B cell (primary cell): ENCODE data around the gene SIRT7. TPM values are rescaled to one million over a fixed set of nuclear protein-coding genes. Genes with fewer than 3 reads are reported as not detected.

Source experiments
- ATAC-seq: fragments of 200-7000 bp; cut with Tn5 transposase; one replicate; pipeline ENCODE4 v1.10.0; 2021; ENCODE audit warnings: low read depth, mild to moderate bottlenecking, moderate number of reproducible peaks, moderate library complexity
- CTCF ChIA-PET: fragments of 350-600 bp; sonication (Branson Sonifier 250); formaldehyde crosslinking; loops from one replicate; lab custom pipeline; 2021; ENCODE audit warnings: antibody characterized with exemption, inconsistent platforms; lab: Charles Lee
- POLR2A ChIA-PET: fragments of 350-600 bp; sonication (Branson Sonifier 250); formaldehyde crosslinking; loops from one replicate; lab custom pipeline; 2021; ENCODE audit warnings: antibody characterized with exemption; lab: Charles Lee
- DNase-seq: peaks from one replicate; pipeline ENCODE4 v3.0.0; 2013
- H2AFZ ChIP-seq: 2 replicates; pipeline ENCODE4 v1.6.1; 2012; ENCODE audit warnings: mild to moderate bottlenecking, low read depth, low read length; ENCODE audit not compliant: insufficient read depth, poor library complexity, severe bottlenecking
- H3K27ac ChIP-seq, 2 donors: 1 replicate in 1 of 2; 2 replicates in 1 of 2; pipeline ENCODE4 v1.5.1; 2012 to 2013; ENCODE audit warnings: low read length in 2 of 2, mild to moderate bottlenecking in 2 of 2, moderate library complexity in 1 of 2
- H3K27me3 ChIP-seq, 4 experiments: fragments of 200-600 bp in 1 of 4; sonication (generic) in 1 of 4; replicated peaks in 1 of 4; 1 replicate in 2 of 4; 2 replicates in 2 of 4; pipeline versions ENCODE4 v1.6.1 to v1.7.0; 2013 to 2016; ENCODE audit warnings: low read length in 3 of 4, mild to moderate bottlenecking in 2 of 4, mixed read lengths in 1 of 4, moderate library complexity in 1 of 4; ENCODE audit not compliant: insufficient read depth in 4 of 4, control insufficient read depth in 3 of 4; ENCODE audit errors: control extremely low read depth in 1 of 4
- H3K36me3 ChIP-seq, 2 experiments: replicated peaks in 1 of 2; 1 replicate in 1 of 2; 2 replicates in 1 of 2; pipeline versions ENCODE4 v1.6.1 to v1.7.1; 2013; ENCODE audit warnings: low read length in 1 of 2; ENCODE audit not compliant: insufficient read depth in 2 of 2, control insufficient read depth in 1 of 2; ENCODE audit errors: control extremely low read depth in 1 of 2, extremely low read depth in 1 of 2
- H3K4me1 ChIP-seq, 2 donors: fragments of 200-600 bp in 1 of 2; sonication (generic) in 1 of 2; 1 replicate in 1 of 2; 2 replicates in 1 of 2; pipeline versions ENCODE4 v1.5.1 to v1.6.1; 2013 to 2017; ENCODE audit warnings: low read length in 2 of 2; ENCODE audit not compliant: control insufficient read depth in 2 of 2, insufficient read depth in 2 of 2
- H3K4me2 ChIP-seq: replicated peaks from 2 replicates; pipeline ENCODE3; 2012; ENCODE audit warnings: mild to moderate bottlenecking, low read depth, low read length; ENCODE audit not compliant: poor library complexity, severe bottlenecking
- H3K4me3 ChIP-seq, 5 experiments: fragments of 200-600 bp in 1 of 5; sonication (generic) in 1 of 5; 1 replicate in 3 of 5; 2 replicates in 2 of 5; pipeline versions ENCODE4 v1.5.1 to v1.7.0; 2011 to 2016; ENCODE audit warnings: low read length in 4 of 5, mild to moderate bottlenecking in 4 of 5, low read depth in 2 of 5, control low read depth in 1 of 5, moderate library complexity in 1 of 5; ENCODE audit not compliant: insufficient read depth in 1 of 5; ENCODE audit errors: control extremely low read depth in 1 of 5, extremely low read depth in 1 of 5
- H3K79me2 ChIP-seq: fragments of 200-600 bp; sonication (generic); one replicate; pipeline ENCODE4 v1.6.0; 2016; ENCODE audit warnings: low read length; ENCODE audit not compliant: control insufficient read depth, insufficient read depth
- H3K9ac ChIP-seq: fragments of 200-600 bp; sonication (generic); 2 replicates; pipeline ENCODE4 v1.6.1; 2017; ENCODE audit warnings: mild to moderate bottlenecking, low read length, moderate library complexity
- H3K9me3 ChIP-seq, 3 donors: one replicate each; pipeline versions ENCODE4 v1.6.1 to v1.7.1; 2013; ENCODE audit warnings: low read length in 2 of 3; ENCODE audit not compliant: control insufficient read depth in 2 of 3, insufficient read depth in 1 of 3; ENCODE audit errors: control extremely low read depth in 1 of 3
- H4K20me1 ChIP-seq: 2 replicates; pipeline ENCODE4 v1.6.0; 2012; ENCODE audit warnings: mild to moderate bottlenecking, low read length; ENCODE audit not compliant: insufficient read depth, control insufficient read depth, poor library complexity, severe bottlenecking
- H3K27ac Mint-ChIP-seq: one replicate; pipeline ENCODE4 v1.8.0; 2021; ENCODE audit warnings: mixed read lengths
- H3K27me3 Mint-ChIP-seq: one replicate; pipeline ENCODE4 v1.8.0; 2021; ENCODE audit warnings: mixed read lengths
- H3K4me1 Mint-ChIP-seq: one replicate; pipeline ENCODE4 v1.8.0; 2021; ENCODE audit warnings: mixed read lengths
- H3K4me3 Mint-ChIP-seq: one replicate; pipeline ENCODE4 v1.8.0; 2021; ENCODE audit warnings: mixed read lengths
- H3K9me3 Mint-ChIP-seq: one replicate; pipeline ENCODE4 v1.8.0; 2022; ENCODE audit warnings: mixed read lengths; ENCODE audit not compliant: insufficient read depth
- EZH2 ChIP-seq: IDR thresholded peaks from 2 replicates; pipeline ENCODE4 v1.6.1; 2012; ENCODE audit warnings: borderline replicate concordance, low read depth, mild to moderate bottlenecking, moderate library complexity, low read length; ENCODE audit not compliant: insufficient read depth, poor library complexity, severe bottlenecking
- WGBS: methylation state at CpG from one replicate; pipeline ENCODE4 v1.1.5; 2013; ENCODE audit warnings: missing lambda C conversion rate; ENCODE audit not compliant: insufficient coverage; 5-methylcytosine and 5-hydroxymethylcytosine counted together
- intact Hi-C: fragments of 100-400 bp; cut with micrococcal nuclease; formaldehyde crosslinking; loops from one replicate; pipeline ENCODE4 v1.10.0; 2022
- polyA plus RNA-seq: library from polyadenylated mRNA; depleted of rRNA; stranded (reverse); fragments of >200 nt; gene quantifications from 2 replicates; pipeline ENCODE4 v1.2.3, GENCODE V29; 2012
- total RNA-seq, 2 donors: library from RNA; stranded (reverse); fragments of 120-200 nt in 1 of 2; gene quantifications; 1 replicate in 1 of 2; 2 replicates in 1 of 2; pipeline versions ENCODE4 v1.2.3 to v1.2.4, GENCODE V29; 2013 to 2022
- TF ChIP-seq, protein P1 (sequence below): fragments of 200-600 bp; IDR thresholded peaks from one replicate; pipeline ENCODE4 v1.8.0; 2022; ENCODE audit warnings: antibody characterized with exemption, mild to moderate bottlenecking

The SIRT7 gene
- total and polyA plus RNA-seq, 2 donors (not counting 1 experiment from before 2014, with no cell fraction given) = 77.2 to 82.7 TPM

DNA sequence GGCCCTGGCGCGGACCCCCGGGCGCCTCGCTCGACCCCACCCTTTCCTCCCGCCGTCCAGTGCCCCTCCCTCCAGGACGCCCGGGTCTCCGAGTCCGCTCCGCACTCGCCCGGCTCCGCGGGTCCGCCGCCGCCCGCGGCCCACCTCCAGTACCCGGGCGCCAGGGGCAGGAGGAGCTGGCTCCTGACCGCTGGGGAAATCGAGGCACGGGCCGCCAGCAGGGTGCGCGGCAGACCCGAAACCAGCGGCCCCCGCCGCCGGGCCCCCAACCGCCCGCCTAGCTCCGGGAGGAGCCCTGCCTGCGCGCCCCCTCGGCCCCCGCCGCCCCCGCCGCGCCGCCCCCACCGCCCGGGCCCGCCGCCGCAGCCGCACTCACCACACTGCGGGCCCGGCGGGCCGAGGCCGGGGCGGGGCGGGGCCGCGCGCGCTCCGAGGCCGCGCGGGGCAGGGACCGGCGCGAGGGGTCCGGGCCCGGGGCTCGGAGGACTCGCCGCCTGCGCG is 9.2 kb upstream of the SIRT7 start:
- H3K27me3 Mint-ChIP-seq = peaks cover 10% of the 10 kb centered on the region
- intact Hi-C loops = loop anchor here (1.0 to 5.0 kb wide), 6 partner anchors 10 to 95 kb away; partner anchors contain the start of genes ALYREF, ANAPC11, ARHGDIA and ASPSCR1
- peak overlapping the region; percentile 41 for H2AFZ ChIP-seq
- no peaks in the 10 kb centered on the region for H3K9me3 Mint-ChIP-seq
- H3K27ac ChIP-seq = peak overlapping the region in 1 of 2 donors; percentile 85
- H4K20me1 ChIP-seq = peaks cover 37% of the 10 kb centered on the region
- H3K9ac ChIP-seq = peak overlapping the region; percentile 66
- H3K4me1 ChIP-seq = peaks cover 26 to 35% of the 10 kb centered on the region in 2 donors
- no peaks in the 10 kb centered on the region for H3K9me3 ChIP-seq
- H3K4me1 Mint-ChIP-seq = peaks cover 25% of the 10 kb centered on the region
- CTCF ChIA-PET = interaction anchor here (0.6 to 3.5 kb wide), 7 partner anchors 9 to 92 kb away, joined by 3 to 16 read pairs (median 3); no protein-coding TSS in a partner anchor
- H3K4me3 ChIP-seq = peak overlapping the region in 4 of 5 experiments; percentile 56 to 78 (median 65)
- H3K27ac Mint-ChIP-seq = peak overlapping the region; percentile 79
- peak overlapping the region; percentile 91 for H3K4me2 ChIP-seq
- H3K79me2 ChIP-seq = peaks cover 40% of the 10 kb centered on the region
- peaks cover 0 to 23% (median 9%) of the 10 kb centered on the region in 4 experiments for H3K27me3 ChIP-seq
- H3K4me3 Mint-ChIP-seq = peak overlapping the region; percentile 78
- POLR2A ChIA-PET = interaction anchor here (1.0 to 1.5 kb wide), 4 partner anchors 9 to 244 kb away, joined by 3 to 8 read pairs (median 5); partner anchors contain the start of genes ARL16, HGS and SIRT7
- under 1% methylated on average over 78 of the region's 78 CpGs for WGBS
- H3K36me3 ChIP-seq = peaks cover 0 to 2% of the 10 kb centered on the region in 2 experiments
- peak; percentile 7 for ATAC-seq
- DNase-seq = no peak
- TF ChIP-seq, protein P1, sequence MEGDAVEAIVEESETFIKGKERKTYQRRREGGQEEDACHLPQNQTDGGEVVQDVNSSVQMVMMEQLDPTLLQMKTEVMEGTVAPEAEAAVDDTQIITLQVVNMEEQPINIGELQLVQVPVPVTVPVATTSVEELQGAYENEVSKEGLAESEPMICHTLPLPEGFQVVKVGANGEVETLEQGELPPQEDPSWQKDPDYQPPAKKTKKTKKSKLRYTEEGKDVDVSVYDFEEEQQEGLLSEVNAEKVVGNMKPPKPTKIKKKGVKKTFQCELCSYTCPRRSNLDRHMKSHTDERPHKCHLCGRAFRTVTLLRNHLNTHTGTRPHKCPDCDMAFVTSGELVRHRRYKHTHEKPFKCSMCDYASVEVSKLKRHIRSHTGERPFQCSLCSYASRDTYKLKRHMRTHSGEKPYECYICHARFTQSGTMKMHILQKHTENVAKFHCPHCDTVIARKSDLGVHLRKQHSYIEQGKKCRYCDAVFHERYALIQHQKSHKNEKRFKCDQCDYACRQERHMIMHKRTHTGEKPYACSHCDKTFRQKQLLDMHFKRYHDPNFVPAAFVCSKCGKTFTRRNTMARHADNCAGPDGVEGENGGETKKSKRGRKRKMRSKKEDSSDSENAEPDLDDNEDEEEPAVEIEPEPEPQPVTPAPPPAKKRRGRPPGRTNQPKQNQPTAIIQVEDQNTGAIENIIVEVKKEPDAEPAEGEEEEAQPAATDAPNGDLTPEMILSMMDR = no peak
- no peak for TF ChIP-seq EZH2
